ENCODE results near the gene CREB5. TPM values are rescaled to one million over a fixed set of nuclear protein-coding genes. Genes with fewer than 3 reads are reported as not detected.
A peak's percentile ranks its signal among the peaks of the same experiment; 100 is the strongest.

The CREB5 gene
- total RNA-seq, 1 experiment from 2014 or later = 0.49 TPM

DNA sequence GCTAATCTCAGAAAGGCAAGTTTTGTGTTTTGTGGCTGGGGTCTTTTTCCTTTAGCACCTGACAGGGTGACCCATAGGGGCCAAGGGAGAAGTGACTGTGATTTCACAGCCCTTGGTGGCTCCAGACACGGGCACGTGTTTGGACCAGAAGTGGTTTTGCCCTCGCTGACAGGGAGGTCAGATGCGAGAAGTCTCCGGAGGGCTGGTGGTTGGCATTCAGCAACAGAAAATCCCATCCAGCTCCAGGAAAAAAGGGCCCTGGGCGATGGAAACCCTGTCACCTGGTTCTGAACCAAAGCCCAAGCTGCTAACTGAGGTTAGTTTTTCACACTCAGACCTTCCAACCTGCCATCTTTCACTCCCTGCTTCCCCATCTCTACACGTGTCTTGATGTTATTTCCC is 272.9 kb downstream of the CREB5 start:
- ATAC-seq = no peak

DNA sequence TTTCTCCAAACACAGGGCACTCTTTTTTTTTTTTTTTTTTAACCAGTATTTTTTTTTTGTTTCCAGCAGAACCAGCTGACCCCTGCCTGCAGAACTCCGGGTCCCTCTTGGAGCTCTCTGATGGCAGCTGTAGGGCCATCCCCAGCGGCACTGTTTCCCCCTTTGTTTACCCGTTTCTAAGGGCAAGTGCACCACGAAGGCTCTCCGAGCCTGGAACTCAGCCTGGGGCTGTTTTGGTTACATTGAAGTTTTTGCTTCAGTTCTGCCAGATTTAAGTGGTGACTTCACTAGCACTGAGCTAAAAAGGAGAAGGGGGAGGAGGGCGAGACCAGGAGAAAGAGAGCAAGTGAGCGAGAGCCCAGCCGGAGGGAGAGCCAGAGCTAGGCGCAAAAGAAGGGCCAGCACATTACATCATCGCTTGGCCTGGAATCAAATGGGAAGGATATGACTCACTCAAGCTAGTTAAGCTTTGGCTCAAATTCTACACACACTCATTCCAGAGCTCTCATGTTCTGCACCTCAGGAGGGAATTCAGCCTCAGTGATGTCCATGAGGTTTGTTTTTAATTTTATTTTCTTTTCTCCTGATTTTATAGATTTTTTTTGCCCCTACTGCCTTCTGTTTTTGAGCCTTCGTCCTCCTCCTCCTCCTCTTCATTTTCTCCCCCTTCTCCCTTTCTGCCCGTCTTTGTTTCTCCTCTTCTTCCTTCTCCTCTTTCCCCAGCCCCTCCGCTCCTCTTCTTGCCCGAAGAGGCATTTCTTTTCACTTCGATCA is 273.5 kb downstream of the CREB5 start:
- Histone ChIP-seq H3K9me2 (ENCODE audit: insufficient read depth) (no peaks in the 10 kb centered on the region), H3K36me3 (ENCODE audit: control insufficient read depth in 1 of 2, insufficient read depth in 2 of 2, low read length in 2 of 2) (no peaks in the 10 kb centered on the region), H3K9ac (ENCODE audit: low read length) (peak overlapping the region; percentile 34; the same call in 1 of the 2 replicates), H3K4me2 (ENCODE audit: low read length) (peak overlapping the region; percentile 80), H3K9me3 (ENCODE audit: control insufficient read depth in 1 of 2, insufficient read depth in 1 of 2, low read depth in 1 of 2, low read length in 2 of 2) (no peaks in the 10 kb centered on the region), H3K4me1 (ENCODE audit: control insufficient read depth in 1 of 2, insufficient read depth in 2 of 2, low read length in 2 of 2) (peaks cover 12 to 15% of the 10 kb centered on the region in 2 experiments), H3K27ac (ENCODE audit: low read depth, low read length) (no peak overlapping the region), H2AFZ (ENCODE audit: low read depth, low read length, poor library complexity, severe bottlenecking) (peak overlapping the region; percentile 93), H4K20me1 (ENCODE audit: insufficient read depth) (no peaks in the 10 kb centered on the region), H3K4me3 (replicated peaks in 1 of 2; ENCODE audit: low read depth in 1 of 2, low read length in 2 of 2) (peak overlapping the region; percentile 21 to 42), H3K27me3 (ENCODE audit: insufficient read depth, low read length) (0 out of 2 replicates have a peak, but pooled peaks cover 3% of the 10 kb centered on the region), H3K79me2 (ENCODE audit: insufficient read depth, low read length) (no peaks in the 10 kb centered on the region)
- ATAC-seq (peak; percentile 91), DNase-seq (ENCODE audit: low read depth, low spot score) (peak; percentile 65)
- POLR2A ChIA-PET = interaction anchor here (1.1 kb wide), 1 partner anchor 12 kb away, joined by 8 read pairs; no protein-coding TSS in a partner anchor
- intact Hi-C loops (cut with micrococcal nuclease) = no loop called here
- RAD21 ChIA-PET (ENCODE audit: low non-redundant PET in 1 of 2, low total read pairs in 2 of 2, uncharacterized antibody in 2 of 2, unreplicated experiment in 2 of 2) = no interaction called here
- no TSS peak for BruUV-seq (replicated peaks)
- CTCF ChIA-PET = no interaction called here
- no peak for TF ChIP-seq RAD21 (IDR thresholded peaks at IDR 0.05; ENCODE audit: low read depth)
- TF ChIP-seq, protein P1, sequence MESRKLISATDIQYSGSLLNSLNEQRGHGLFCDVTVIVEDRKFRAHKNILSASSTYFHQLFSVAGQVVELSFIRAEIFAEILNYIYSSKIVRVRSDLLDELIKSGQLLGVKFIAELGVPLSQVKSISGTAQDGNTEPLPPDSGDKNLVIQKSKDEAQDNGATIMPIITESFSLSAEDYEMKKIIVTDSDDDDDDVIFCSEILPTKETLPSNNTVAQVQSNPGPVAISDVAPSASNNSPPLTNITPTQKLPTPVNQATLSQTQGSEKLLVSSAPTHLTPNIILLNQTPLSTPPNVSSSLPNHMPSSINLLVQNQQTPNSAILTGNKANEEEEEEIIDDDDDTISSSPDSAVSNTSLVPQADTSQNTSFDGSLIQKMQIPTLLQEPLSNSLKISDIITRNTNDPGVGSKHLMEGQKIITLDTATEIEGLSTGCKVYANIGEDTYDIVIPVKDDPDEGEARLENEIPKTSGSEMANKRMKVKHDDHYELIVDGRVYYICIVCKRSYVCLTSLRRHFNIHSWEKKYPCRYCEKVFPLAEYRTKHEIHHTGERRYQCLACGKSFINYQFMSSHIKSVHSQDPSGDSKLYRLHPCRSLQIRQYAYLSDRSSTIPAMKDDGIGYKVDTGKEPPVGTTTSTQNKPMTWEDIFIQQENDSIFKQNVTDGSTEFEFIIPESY (IDR thresholded peaks at IDR 0.05; ENCODE audit: extremely low read depth, insufficient replicate concordance, low read length) = no peak
- TF ChIP-seq SIN3A (IDR thresholded peaks at IDR 0.05; ENCODE audit: low read depth) = no peak
- TF ChIP-seq, protein P2, sequence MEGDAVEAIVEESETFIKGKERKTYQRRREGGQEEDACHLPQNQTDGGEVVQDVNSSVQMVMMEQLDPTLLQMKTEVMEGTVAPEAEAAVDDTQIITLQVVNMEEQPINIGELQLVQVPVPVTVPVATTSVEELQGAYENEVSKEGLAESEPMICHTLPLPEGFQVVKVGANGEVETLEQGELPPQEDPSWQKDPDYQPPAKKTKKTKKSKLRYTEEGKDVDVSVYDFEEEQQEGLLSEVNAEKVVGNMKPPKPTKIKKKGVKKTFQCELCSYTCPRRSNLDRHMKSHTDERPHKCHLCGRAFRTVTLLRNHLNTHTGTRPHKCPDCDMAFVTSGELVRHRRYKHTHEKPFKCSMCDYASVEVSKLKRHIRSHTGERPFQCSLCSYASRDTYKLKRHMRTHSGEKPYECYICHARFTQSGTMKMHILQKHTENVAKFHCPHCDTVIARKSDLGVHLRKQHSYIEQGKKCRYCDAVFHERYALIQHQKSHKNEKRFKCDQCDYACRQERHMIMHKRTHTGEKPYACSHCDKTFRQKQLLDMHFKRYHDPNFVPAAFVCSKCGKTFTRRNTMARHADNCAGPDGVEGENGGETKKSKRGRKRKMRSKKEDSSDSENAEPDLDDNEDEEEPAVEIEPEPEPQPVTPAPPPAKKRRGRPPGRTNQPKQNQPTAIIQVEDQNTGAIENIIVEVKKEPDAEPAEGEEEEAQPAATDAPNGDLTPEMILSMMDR (IDR thresholded peaks at IDR 0.05 in 2 of 3, conservative IDR thresholded peaks at IDR 0.05 in 1 of 3; ENCODE audit: borderline replicate concordance in 1 of 3, insufficient read depth in 1 of 3, low read depth in 2 of 3, low read length in 2 of 3) = no peak
- TF ChIP-seq TCF7L2 (IDR thresholded peaks at IDR 0.05; ENCODE audit: borderline replicate concordance, extremely low read depth, insufficient read depth, insufficient read length) = peak; percentile 13
- TF ChIP-seq, protein P3, sequence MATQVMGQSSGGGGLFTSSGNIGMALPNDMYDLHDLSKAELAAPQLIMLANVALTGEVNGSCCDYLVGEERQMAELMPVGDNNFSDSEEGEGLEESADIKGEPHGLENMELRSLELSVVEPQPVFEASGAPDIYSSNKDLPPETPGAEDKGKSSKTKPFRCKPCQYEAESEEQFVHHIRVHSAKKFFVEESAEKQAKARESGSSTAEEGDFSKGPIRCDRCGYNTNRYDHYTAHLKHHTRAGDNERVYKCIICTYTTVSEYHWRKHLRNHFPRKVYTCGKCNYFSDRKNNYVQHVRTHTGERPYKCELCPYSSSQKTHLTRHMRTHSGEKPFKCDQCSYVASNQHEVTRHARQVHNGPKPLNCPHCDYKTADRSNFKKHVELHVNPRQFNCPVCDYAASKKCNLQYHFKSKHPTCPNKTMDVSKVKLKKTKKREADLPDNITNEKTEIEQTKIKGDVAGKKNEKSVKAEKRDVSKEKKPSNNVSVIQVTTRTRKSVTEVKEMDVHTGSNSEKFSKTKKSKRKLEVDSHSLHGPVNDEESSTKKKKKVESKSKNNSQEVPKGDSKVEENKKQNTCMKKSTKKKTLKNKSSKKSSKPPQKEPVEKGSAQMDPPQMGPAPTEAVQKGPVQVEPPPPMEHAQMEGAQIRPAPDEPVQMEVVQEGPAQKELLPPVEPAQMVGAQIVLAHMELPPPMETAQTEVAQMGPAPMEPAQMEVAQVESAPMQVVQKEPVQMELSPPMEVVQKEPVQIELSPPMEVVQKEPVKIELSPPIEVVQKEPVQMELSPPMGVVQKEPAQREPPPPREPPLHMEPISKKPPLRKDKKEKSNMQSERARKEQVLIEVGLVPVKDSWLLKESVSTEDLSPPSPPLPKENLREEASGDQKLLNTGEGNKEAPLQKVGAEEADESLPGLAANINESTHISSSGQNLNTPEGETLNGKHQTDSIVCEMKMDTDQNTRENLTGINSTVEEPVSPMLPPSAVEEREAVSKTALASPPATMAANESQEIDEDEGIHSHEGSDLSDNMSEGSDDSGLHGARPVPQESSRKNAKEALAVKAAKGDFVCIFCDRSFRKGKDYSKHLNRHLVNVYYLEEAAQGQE (IDR thresholded peaks at IDR 0.05; ENCODE audit: low read depth) = no peak
- no peak for TF ChIP-seq EGR1 (IDR thresholded peaks at IDR 0.05; ENCODE audit: low read depth)

More for the DNA sequence above, 272.9 kb downstream of the CREB5 start:
- no peaks in the 10 kb centered on the region for H3K9me2 ChIP-seq (ENCODE audit: insufficient read depth)
- no peaks in the 10 kb centered on the region for H3K79me2 ChIP-seq (ENCODE audit: insufficient read depth, low read length)
- POLR2A ChIA-PET = interaction anchor here (1.1 kb wide), 1 partner anchor 11 kb away, joined by 8 read pairs; no protein-coding TSS in a partner anchor
- no peak overlapping the region for H3K4me3 ChIP-seq (replicated peaks in 1 of 2; ENCODE audit: low read depth in 1 of 2, low read length in 2 of 2)
- H4K20me1 ChIP-seq (ENCODE audit: insufficient read depth) = no peaks in the 10 kb centered on the region
- H3K9ac ChIP-seq (ENCODE audit: low read length) = no peak overlapping the region
- RAD21 ChIA-PET (ENCODE audit: low non-redundant PET in 1 of 2, low total read pairs in 2 of 2, uncharacterized antibody in 2 of 2, unreplicated experiment in 2 of 2) = no interaction called here
- TF ChIP-seq ZFX (IDR thresholded peaks at IDR 0.05) = no peak
- no peak for TF ChIP-seq SP1 (IDR thresholded peaks at IDR 0.05; ENCODE audit: low read depth)
- no peak for TF ChIP-seq YY1 (IDR thresholded peaks at IDR 0.05; ENCODE audit: extremely low read depth, insufficient replicate concordance, low read depth, low read length)
- TF ChIP-seq CBX3 (IDR thresholded peaks at IDR 0.05; ENCODE audit: low read depth) = no peak
- TF ChIP-seq EGR1 (IDR thresholded peaks at IDR 0.05; ENCODE audit: low read depth) = no peak
- TF ChIP-seq ZNF274 (IDR thresholded peaks at IDR 0.05; ENCODE audit: low read depth, low read length) = no peak
- no peak overlapping the region for H3K27ac ChIP-seq (ENCODE audit: low read depth, low read length)
- no peaks in the 10 kb centered on the region for H3K36me3 ChIP-seq (ENCODE audit: control insufficient read depth in 1 of 2, insufficient read depth in 2 of 2, low read length in 2 of 2)
- intact Hi-C loops (cut with micrococcal nuclease) = no loop called here
- peaks cover 12 to 15% of the 10 kb centered on the region in 2 experiments for H3K4me1 ChIP-seq (ENCODE audit: control insufficient read depth in 1 of 2, insufficient read depth in 2 of 2, low read length in 2 of 2)
- peak overlapping the region; percentile 93 for H2AFZ ChIP-seq (ENCODE audit: low read depth, low read length, poor library complexity, severe bottlenecking)
- peak overlapping the region; percentile 80 for H3K4me2 ChIP-seq (ENCODE audit: low read length)
- DNase-seq (ENCODE audit: low read depth, low spot score) = no peak
- 0 out of 2 replicates have a peak, but pooled peaks cover 3% of the 10 kb centered on the region for H3K27me3 ChIP-seq (ENCODE audit: insufficient read depth, low read length)
- BruUV-seq (replicated peaks) = TSS peak; percentile 88
- CTCF ChIA-PET = no interaction called here
- H3K9me3 ChIP-seq (ENCODE audit: control insufficient read depth in 1 of 2, insufficient read depth in 1 of 2, low read depth in 1 of 2, low read length in 2 of 2) = no peaks in the 10 kb centered on the region
